LNCaP clone FGC (cell line): Measurements from ENCODE around the gene AMN.

Experiments
- DNase-seq: peaks from one replicate; pipeline ENCODE4 v3.0.0-alpha.2; 2011; ENCODE audit warnings: low read depth
- H3K4me3 ChIP-seq: 2 replicates; pipeline ENCODE4 v1.5.1; 2011; ENCODE audit warnings: mild to moderate bottlenecking, low read depth, low read length, control low read depth
- CTCF ChIP-seq: IDR thresholded peaks from 2 replicates; pipeline ENCODE4 v1.5.1; 2012; ENCODE audit warnings: mild to moderate bottlenecking; ENCODE audit not compliant: control insufficient read depth, insufficient read depth; ENCODE audit errors: extremely low read depth

AMN gene

GRCh38 chr14:102962111-102962627 is 39.7 kb downstream of the AMN start:
- TF ChIP-seq CTCF: no peak
- no peak for DNase-seq
- H3K4me3 ChIP-seq: no peak overlapping the region

GRCh38 chr14:102964152-102964730 is 41.8 kb downstream of the AMN start:
- no peak overlapping the region for H3K4me3 ChIP-seq
- DNase-seq: no peak
- TF ChIP-seq CTCF: no peak

- no peak overlapping the region for H3K4me3 ChIP-seq
- TF ChIP-seq CTCF: no peak
- DNase-seq: no peak
Observed at GRCh38 chr14:102965282-102965681, 42.8 kb downstream of the AMN start.

GRCh38 chr14:102965971-102966655 is 43.6 kb downstream of the AMN start:
- no peak overlapping the region for H3K4me3 ChIP-seq
- no peak for DNase-seq
- no peak for TF ChIP-seq CTCF

GRCh38 chr14:102966681-102967505 is 44.4 kb downstream of the AMN start:
- no peak for DNase-seq
- H3K4me3 ChIP-seq: no peak overlapping the region
- TF ChIP-seq CTCF: no peak

GRCh38 chr14:102967506-102967795 is 45.0 kb downstream of the AMN start:
- H3K4me3 ChIP-seq: no peak overlapping the region
- DNase-seq: no peak
- no peak for TF ChIP-seq CTCF
